GM18498 (cell line): ENCODE data around the gene GRIK1.

ENCODE experiments used
- ATAC-seq: cut with Tn5 transposase; IDR thresholded peaks from one replicate; pipeline ENCODE4 v1.9.1; 2021; ENCODE audit warnings: mild to moderate bottlenecking, moderate library complexity; ENCODE audit not compliant: unreplicated experiment

Gene GRIK1

DNA sequence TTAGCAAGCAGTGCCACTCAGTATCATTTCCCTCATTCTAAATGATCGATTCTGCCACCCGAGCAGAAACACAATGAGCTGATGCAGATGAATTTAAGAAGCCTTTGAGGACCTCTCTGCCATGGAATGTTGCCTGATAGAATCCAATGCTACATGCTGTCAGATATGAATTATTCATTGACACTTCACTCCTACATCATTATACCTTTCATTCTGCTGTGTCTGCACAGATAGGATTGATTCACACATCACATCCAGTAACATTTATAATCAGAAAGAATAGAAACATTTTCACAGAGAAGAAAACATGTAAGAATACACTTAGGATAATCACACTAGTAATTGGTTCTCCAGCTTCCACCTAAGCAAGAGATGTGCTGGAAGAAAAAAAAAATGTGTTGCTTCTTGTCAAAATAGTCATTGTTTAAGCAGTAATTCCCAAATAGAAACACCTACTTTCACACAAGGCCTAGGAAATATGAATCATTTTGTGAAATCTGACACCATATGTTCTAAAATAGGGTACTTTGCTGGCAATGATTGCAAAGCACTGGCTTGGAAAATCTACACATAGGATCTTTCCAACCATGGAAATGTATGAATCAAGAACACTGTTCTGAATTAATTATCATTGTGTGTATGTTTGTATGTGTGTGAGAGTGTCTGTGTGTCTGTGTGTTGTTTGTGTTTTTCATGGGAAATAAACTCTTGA lies 110.1 kb downstream of the GRIK1 start:
- ATAC-seq, result no peak

DNA sequence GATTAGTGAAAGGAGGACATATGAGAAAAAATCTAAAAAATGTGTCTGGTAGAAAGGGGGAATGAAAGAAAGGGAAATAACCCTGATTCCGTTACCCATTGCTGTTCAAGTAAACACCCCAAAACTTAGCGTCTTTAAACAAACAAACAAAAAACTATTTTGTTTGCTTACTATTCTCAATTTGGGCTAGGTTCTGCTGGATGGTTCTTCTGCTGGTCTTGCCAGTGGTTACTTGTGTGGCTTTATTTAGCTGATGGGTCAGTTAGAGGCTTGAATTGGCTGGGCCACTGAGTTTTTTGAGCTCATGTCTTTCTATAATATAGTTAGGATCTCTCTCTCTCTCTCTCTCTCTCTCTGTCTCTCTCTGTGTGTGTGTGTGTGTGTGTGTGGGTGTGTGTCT lies 112.1 kb downstream of the GRIK1 start:
- no peak for ATAC-seq

DNA sequence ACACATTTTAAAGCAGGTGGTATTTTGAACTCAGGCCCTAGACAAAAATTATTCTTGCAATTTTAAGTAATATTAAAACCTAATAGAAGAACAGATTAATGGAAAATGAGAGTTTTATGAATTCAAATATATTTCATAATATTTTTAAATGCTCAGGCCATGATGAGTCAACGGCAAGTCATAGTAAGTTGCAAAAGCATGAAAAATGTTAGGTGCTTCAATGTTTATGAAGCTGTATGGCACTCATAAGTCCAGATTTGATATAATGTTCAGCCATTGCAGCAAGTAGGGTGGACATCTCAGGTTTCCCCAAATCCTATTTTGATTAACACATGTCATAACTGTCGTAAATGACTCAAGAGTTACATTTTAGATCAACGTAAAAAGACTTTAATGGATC lies 112.6 kb downstream of the GRIK1 start:
- ATAC-seq, result no peak

DNA sequence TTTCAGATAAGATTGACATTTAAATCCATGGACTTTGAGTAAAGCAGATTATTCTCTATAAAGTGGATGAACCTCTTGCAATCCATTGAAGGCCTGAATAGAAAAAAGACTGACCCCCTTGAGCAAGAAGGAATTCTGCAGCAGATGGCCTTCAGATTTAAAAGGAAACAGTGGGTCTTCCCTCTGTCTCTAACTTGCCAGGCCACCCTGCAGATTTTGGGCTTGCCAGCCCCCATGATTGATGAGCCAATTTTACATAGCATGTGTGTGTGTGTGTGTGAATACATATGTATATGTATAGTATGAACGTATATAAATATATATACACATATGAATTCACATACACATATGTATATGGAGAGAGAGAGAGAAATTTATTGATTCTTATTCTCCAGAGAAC lies 113.4 kb downstream of the GRIK1 start:
- ATAC-seq, result no peak

DNA sequence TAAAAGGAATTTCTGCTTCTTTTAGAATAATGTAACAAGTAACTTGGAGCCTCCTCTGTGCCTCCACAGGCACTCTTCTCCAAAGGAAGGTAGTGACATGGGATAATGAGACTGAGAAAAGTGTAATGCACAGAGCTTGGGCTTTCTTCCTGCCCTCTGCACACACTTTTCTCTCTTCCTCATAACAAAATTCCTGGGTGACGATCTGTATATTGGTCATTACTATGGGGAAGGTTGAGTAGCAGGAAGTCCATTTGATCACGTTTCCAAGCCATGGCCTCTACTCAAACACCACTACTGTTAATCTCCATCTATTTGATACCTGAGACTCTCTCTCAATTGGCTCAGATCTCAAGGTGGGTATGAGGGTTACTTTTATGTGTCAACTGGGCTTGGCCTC lies 113.9 kb downstream of the GRIK1 start:
- no peak for ATAC-seq

DNA sequence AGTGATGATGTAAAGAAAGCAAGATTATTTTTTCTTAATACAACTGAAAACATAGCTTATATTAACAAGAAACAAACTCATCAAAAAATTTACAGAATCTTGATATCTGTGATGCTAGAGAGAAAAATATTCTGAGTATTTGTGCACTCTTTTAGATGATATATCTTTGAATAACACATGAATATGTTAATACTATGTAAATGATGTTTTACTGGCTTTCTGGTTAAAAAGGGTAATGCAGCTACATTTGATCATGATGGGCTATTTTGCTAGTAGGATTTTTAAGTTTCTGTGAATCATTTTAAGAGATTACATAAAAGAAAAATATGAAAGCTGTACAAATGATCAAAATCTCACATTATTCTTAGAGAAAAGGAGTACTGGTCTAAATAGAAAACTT lies 114.5 kb downstream of the GRIK1 start:
- ATAC-seq, result no peak

DNA sequence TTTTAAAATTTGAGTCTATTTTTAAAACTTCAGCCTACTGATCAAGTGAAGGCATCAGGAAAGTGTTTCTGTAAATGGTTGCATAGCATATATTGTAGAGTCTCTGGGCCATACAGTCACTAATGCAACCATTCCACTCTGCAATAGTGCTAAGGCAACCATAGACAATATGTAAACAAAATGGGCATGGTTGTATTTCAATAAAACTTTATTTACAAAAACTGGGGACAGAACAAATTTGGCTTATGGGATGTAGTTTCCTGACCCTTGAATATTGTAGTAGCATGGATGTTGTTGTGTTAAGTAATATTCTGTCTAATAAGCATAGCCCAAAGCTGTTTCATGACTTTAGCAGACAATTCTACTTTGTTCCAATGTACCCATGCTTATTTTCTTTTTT lies 117.7 kb downstream of the GRIK1 start:
- ATAC-seq, result no peak

DNA sequence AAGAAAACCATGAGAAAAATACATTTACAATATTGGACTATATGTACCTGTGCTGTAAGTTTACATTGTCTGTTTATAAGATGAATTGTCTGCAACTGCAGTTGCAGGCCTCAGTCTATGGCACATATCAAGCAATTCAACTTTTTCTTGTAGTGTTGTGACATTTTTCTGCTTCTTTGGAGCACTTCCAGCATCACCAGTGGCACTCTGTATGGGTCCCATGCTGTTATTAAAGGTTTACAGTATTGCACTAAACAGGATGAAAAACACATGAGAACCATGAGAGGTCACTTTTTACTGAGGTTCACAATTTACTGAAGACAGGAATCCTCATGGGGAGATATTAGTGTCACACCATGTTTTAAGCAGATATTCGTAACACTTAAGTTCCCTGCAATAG lies 118.6 kb downstream of the GRIK1 start:
- ATAC-seq, result no peak

DNA sequence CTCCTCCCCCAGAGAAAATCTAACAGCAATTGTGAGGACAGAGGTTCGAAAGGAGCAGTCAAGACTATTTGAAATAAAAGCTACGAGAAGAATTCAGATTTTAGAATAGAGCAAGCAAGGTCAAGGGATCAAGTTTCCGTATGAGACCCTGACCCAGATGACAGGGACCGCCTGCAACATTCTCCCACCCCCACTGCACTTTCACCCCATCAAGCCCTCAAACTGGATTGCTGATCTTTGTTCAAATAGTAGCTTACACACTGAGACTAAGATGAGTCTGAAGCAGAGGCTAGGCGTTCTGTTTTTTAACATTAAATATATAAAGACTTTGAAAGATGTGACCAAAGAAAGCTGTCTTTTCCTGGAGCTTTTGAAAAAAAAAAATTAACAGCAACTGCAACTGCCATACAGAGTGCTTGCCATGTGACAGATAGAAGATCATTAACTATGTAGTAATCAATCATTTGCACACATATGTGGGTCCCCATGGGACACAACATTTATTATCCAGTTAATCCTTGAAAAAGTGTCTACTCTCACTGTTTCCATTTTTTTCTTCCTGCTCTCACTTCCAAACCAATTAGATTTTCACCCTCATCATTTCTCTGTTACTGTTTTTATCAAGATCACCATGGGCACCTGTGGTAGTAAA lies 120.0 kb downstream of the GRIK1 start:
- no peak for ATAC-seq

DNA sequence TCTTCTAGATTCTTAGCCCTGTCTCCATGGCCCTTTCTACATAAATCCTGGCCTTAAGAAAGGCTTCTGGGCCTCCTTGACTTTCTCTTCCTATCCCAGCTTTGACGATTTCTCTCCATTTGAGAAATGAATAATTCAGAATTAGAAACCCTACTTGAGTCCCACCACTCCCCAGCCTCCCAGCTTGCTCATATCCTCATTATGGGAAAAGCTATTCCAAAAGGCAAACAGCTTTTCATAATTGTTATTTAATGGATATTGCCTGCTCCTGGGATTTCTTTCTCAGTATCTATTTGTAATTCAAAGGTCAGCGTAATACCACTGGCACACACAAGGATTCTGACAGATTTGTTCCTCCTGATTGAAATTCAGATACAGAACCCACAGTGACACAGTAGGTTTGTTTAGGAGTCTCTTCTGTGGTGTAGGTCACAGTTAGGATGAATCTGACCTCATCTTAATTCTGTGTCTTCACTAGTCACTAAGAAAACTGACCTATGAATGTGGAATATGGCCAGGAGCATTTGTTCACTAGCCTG lies 121.3 kb downstream of the GRIK1 start:
- no peak for ATAC-seq

DNA sequence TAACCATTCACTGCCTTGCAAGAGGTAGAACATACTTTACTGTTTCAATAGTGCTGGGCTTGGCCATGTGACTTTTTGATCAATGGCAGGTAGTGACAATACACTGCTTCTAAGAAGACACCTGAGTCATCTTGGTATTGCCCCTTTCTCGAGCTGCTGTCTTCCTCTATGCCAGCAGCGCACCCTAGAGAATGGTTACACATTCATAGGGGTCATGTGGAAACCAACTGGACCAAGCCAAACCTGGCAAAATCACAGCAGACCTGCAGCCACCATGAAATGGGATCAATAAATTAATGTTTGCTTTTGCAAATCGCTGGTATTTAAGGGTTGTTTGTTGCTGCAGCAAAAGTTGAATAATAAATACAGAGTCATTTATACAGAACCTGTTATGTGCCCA lies 122.3 kb downstream of the GRIK1 start:
- ATAC-seq, result no peak

DNA sequence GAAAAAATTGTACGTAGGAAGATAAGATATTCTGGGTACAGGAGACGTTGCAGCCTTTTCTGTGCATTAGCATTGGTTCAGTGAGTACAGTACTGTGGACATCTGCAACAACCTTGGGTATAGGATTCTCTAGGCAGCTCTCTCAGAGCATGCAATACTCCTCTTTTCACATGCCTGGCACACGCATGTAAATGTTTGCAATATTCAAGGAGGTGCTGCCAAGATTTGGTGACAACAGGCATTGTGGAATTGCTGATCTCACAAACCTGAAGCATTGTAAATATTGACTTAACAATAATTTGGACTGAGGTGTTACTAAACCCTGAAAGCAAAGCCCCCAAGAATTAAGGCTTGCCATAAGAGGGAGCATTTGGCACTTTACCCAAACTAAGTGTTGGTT lies 126.8 kb downstream of the GRIK1 start:
- ATAC-seq, result no peak

DNA sequence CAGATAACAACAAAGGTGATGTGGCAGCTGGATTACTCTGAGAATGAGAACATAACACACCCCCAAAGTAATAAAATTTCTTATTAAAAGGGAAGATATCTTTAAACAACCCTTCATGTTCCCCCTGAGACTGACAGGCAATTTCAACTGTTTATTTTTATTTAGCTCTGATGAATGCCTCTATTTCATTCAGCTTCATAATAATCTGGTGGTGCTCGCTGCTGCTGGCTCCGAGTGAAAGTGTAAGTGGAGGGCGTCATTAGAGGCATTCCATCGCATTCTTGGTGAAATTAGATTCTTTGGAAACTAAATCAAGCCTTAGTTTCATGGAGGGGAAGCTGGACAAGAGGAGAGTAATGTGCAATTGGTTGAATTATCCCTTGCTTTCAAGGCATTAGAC lies 128.9 kb downstream of the GRIK1 start:
- ATAC-seq, result no peak

DNA sequence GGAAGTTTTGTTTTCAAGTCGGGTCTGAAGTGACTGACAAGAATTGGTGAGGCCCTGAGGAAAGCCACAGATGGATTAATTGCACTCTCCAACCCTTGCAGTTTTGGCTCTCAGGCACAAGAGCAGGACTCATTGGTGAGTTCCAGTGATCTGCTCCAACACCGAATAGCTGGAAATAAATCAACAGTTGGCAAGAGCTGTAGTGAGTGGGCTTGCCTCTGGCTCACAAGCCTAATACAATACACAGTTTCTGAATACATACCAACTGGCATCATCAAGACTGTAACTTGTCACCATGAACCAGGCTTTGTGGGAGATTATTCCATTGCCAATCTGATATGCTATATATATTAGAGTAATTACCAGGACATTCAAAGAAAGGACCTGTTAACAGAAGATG lies 131.6 kb downstream of the GRIK1 start:
- ATAC-seq, result no peak

DNA sequence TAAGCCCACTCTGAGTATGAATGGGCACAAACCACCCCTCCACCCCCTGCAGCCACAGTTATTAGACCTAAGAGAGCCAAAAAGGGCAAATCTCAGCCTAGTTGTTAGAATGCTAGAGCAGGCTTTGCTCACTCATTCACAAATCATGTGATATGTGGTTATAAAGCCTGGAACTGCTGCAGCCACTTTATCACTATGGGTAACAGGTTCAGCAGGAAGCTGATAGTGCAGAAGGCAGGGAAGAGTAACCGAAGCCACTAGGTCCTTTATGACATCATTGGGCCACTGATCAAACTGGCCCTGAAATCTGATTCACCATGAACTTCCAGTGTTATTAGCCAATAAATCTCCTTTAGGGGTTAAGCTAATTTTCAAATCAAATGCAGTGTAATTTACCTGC lies 134.7 kb downstream of the GRIK1 start:
- ATAC-seq, result no peak

DNA sequence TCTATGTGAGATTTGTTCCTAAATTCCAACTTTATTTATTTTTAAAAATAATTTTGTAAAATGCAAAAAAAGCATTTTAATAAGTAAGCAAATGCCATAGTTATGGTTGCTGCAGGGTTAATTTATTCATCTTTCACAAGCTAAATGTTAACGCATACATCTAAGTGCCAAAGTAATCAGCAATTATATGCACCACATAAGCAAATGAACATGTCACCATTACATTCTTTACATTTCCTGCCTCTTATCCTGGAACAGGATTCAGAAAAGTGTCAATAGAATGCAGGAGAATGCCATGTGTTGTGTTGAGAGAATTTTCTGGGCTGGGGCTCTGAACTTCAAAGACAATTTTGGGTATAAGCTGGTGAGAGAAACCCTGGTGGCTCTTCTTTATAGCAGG lies 136.6 kb downstream of the GRIK1 start:
- ATAC-seq, result no peak

DNA sequence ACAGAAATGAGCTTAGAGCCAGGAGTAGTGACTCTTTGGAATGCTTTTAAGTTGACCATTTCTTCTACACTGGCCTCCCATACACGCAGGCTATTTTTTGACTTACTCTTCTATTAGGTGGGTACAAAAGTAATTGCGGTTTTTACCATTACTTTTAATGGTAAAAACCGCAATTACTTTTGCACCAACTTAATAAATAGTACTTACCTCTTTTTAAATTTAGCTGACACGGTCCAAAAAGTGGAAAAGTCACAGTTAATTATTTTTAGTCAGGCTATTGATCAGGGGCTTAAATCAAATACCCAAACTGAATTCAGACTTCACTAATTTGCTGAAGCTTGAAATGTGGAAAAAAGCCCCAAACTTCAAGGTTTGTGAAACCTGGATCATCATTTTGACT lies 138.7 kb downstream of the GRIK1 start:
- ATAC-seq, result no peak

DNA sequence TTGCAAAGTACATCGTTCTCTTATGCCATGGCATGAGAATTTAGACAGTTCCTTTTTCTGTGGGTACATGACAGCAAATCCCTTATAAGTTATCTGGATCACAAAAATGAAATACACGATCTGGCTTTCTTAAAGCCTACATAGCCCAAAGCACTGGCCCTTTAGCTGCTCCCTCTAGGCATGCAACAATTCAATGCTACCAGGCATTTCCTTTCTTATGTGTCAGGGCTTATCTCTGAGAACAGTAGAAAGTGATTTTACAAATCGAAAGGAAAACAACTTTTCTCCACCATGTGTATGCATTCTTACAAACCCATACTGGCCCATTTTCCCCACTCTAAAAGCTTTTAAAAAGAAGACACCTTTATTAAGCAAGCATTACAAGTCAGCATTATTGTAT lies 139.7 kb downstream of the GRIK1 start:
- no peak for ATAC-seq

DNA sequence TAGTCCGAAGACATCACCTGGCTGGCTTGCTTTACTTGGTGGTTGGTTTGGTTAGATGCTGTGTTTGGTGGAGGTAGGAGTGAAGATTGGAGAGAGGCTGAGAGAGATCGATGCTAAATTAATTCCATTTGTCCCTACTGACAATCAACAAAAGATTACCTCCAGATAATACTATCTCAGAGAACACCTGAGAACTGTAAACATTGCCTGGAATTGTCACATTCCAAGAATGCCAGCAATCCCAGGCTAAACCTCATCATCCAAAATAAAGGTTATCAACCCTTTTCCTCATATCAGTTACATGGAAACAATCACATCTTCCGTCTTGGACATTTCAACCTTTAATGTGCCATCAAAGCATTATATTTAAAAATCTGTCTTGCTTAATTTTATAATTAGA lies 141.0 kb downstream of the GRIK1 start:
- ATAC-seq, result no peak

DNA sequence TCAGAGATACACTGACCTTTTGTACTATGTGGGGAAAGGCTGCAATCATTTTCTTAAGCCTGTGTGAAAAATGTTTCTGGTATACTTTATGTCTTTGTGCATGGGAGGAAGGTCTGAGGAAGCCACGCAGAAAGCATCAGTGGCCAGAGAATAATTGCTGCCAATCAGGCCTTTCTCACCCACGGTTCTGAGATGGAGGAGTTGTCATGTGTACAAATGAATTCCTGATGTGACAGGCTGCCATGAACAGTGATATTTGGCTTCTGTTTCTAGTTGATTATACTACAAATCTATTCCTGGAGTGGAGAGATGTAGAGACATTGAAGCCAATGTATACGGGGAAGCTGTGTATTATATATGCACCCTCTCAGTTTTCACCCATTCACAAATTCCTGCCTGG lies 142.6 kb downstream of the GRIK1 start:
- ATAC-seq, result no peak

DNA sequence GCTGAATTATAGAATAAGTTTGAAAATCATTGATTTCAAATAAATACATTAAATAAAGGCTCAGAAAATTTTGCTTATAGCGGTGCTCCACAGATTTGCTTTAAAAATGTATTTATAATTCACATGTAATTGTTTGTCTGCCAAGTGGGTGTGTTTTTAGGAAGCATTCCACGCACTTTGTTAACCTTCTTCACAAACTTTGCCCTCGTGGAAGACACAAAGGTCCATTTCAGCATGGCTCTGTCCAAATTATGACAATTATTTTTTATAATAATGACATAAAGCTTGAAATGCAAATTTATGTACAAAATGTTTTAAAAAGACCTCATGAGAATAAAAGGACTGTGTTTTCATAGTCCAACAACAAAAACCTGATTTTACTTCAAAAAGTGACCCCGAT lies 146.1 kb downstream of the GRIK1 start:
- ATAC-seq, result no peak

DNA sequence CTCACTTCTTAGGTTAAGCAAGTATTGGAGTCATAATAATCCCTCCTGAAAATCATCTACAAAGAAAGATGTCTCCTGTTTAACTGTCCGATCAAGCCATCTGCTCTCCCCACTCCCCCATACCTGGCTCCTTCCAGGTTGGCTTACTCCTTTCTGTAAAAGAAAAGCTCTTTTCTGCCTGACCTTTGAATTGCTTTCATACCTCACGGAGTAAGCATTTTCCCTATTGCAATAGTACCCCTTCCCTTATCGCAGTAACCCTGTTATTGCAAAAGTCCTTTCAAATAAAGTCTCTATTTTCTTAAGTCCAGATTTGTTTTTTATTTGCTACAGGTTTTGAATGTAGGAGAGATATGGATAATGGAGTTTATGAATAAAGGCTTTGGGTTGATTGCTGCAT lies 150.4 kb downstream of the GRIK1 start:
- ATAC-seq, result no peak

DNA sequence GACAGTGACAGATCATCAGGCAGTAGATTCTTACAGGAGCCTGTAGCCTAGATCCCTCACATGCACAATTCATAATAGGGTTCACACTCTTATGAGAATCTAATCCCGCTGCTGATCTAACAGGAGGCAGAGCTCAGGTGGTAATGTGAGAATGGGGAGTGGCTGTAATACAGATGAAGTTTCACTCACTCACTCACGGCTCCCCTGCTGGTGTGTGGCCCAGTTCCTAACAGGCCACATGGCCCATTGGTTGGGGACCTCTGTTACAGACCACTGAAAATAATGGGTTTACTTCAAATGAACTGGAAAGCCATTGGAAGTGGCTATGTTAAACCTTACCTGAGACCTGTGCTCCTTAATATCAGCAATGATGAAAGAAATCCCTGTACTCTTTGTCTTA lies 151.0 kb downstream of the GRIK1 start:
- ATAC-seq, result no peak
